GM21447 (cell line): ENCODE measurements around the gene IKZF1.
A peak's percentile ranks its signal among the peaks of the same experiment; 100 is the strongest.

Source experiments
- ATAC-seq: cut with Tn5 transposase; IDR thresholded peaks from one replicate; pipeline ENCODE4 v1.9.1; 2021; ENCODE audit not compliant: unreplicated experiment

IKZF1 gene

GRCh38 chr7:50304129-50304910 lies at the start of gene IKZF1:
IKZF1 (plus strand) TSS chr7:50304716; CDS start chr7:50319062, 14,346 bp downstream.
- ATAC-seq = peak; percentile 32

GRCh38 chr7:50261593-50261992 lies 42.9 kb upstream of the IKZF1 start:
- no peak for ATAC-seq

GRCh38 chr7:50262446-50262845 lies 42.1 kb upstream of the IKZF1 start:
- ATAC-seq = no peak

DNA sequence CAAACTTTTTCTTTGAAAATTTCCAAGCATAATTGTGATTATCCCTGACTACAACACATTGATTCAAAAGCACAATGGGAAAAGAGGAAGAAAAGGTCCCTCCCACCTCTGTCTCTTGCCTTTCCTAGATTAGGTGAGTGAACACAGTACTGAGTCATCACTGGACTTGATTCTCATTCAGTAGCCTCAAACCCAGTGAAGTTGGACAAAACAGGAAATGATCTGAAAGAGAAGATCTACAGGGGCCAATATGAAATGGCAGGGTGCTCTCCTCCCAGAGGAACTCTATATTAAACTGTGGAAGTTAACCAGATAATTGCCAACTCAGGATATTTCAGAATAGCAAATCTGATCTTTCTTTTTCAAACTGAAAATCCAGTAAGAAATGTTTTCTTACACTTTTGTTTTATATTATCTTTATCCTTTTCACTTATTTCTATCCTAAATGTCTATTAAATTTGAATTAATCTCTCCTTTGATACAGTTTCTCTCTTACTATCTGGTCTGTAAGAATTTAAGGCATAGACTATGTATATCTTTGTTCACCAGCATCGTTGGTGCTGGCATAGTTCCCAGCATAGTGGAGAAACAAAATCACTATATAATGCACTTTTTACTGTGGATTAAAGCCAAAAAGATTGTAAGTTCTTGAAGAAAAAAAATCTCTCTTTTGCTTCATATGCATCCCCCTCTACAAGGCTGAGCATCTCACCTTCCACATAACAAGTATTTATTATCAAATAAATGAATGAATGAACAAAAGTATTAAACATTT lies 41.4 kb upstream of the IKZF1 start:
- ATAC-seq = peak; percentile 57

- no peak for ATAC-seq
These were observed 39.6 kb upstream of the IKZF1 start for GRCh38 chr7:50264908-50265307.

- ATAC-seq = no peak
These were observed 38.4 kb upstream of the IKZF1 start for GRCh38 chr7:50265968-50266634.

GRCh38 chr7:50266635-50267386 lies 37.7 kb upstream of the IKZF1 start:
- ATAC-seq = peak; percentile 38

GRCh38 chr7:50267525-50268041 lies 36.9 kb upstream of the IKZF1 start:
- no peak for ATAC-seq

- ATAC-seq = peak; percentile 18
These were observed 36.3 kb upstream of the IKZF1 start for GRCh38 chr7:50268223-50268622.

GRCh38 chr7:50268990-50269389 lies 35.5 kb upstream of the IKZF1 start:
- no peak for ATAC-seq

DNA sequence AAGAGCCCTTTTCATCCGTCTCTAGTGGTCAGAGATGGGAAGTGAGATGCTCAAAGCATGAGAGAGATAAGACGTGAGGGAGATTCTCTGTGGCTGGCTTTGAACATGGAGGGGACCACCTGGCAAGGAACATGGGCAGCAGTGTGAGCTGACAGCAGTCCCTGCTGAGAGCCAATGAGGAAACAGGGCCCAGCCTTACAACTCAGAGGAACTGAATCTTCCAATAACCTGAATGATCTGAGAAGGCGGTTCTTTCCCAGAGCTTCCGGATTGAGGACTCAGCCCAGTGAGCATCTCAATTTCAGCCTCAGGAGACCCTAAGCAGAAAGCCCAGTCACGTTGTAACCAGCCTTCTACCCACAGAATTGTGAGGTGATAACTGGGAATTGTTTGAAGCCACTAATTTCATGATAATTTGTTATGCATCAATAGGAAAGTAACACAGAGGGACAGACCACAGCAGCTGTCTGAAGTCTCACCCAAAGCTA lies 33.9 kb upstream of the IKZF1 start:
- ATAC-seq = peak; percentile 29

GRCh38 chr7:50272808-50273207 lies 31.7 kb upstream of the IKZF1 start:
- ATAC-seq = no peak

- ATAC-seq = no peak
These were observed 31.2 kb upstream of the IKZF1 start for GRCh38 chr7:50273301-50273700.

GRCh38 chr7:50273870-50274269 lies 30.6 kb upstream of the IKZF1 start:
- ATAC-seq = no peak

DNA sequence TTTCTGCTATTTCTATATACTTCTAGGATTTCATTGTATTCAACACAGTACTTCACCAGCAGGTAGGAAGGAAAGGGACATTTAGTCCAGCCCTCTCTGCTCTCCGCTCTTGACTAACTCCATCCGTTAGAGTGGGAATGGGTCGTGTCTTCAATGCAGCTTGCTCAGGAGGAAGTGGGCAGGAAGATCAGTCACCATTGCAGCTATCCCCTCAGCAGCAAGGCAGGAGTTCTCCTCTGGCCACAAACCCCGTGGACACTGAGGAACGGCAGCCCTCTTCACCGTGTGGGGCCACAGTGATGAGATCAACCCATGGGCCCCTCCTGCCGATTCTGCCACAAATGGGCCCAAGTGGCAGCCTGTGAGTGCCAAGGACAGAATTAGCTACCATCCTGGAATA lies 30.2 kb upstream of the IKZF1 start:
- no peak for ATAC-seq

DNA sequence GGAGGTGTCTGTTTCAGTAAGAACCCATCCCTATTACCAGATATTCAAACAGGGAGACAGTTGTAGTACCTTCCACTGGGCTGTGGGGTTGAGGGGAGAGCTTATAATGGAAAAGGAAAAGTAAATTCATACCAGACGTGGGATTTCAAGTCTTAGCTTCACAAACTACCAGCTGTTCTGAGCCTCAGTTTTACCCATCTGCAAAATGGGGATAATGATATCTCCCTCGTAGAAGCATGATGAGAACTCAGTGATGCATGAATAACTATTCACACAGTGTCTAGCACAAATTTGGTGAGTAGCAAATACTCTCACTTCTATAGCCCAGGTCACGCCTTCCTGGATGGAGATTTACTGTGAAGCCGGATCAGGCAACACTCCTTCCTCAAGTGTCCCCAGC lies 29.1 kb upstream of the IKZF1 start:
- ATAC-seq = no peak

DNA sequence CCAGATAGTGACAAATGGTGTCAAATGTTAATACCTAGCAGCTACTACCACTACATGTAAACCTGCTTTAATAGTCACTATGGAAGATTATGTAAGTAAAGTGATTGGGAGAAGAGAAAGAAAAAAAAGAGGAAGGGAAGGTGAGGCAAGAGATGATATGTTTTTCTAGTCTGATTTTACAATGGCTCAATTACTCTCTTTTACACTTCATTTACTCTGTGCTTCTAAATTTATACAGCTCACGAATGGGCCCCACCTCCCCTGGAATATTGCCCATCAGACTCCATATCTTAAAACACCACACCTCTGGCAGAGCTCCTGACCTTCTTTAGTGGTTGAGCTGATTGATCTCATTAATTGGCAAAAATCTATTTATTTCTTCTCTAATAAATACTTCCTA lies 28.0 kb upstream of the IKZF1 start:
- ATAC-seq = no peak

DNA sequence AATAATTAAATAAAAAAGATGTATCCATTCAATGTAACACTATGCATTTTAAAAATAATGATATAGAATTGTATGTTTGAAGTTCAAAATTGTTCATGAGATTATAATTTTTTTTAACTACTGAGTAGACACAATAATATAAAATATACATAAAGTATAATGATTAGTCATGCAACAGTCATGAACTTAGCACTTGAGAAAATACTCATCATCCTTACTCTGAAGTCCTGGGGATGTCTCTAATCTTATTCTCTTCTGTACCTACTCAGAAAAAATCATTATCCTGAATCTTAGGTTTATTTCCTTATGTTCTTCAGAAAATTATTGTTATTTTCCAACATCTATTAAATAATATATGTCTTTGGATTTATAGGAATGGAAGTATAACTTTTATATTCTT lies 26.4 kb upstream of the IKZF1 start:
- ATAC-seq = no peak

- peak; percentile 96 for ATAC-seq
These were observed 22.7 kb upstream of the IKZF1 start for GRCh38 chr7:50281680-50282445.
